ENCODE data around the gene EMD.

GRCh38 chrX:154380787-154381186 lies 1.7 kb downstream of the EMD start:
- TF ChIP-seq CTCF (IDR thresholded peaks at IDR 0.05; ENCODE audit: low read length) = no peak
- no peak for TF ChIP-seq EZH2 (optimal IDR thresholded peaks at IDR 0.05; ENCODE audit: low read depth, low read length)
- TF ChIP-seq EZH2phosphoT487 (IDR thresholded peaks at IDR 0.05; ENCODE audit: low read length) = no peak

All from MM.1S (cell line).